Measurements from ENCODE around the gene ADAMTS8. TPM values are rescaled to one million over a fixed set of nuclear protein-coding genes. Genes with fewer than 3 reads are reported as not detected.

The ADAMTS8 gene
- total RNA-seq, 1 donor from 2014 or later = not detected

DNA sequence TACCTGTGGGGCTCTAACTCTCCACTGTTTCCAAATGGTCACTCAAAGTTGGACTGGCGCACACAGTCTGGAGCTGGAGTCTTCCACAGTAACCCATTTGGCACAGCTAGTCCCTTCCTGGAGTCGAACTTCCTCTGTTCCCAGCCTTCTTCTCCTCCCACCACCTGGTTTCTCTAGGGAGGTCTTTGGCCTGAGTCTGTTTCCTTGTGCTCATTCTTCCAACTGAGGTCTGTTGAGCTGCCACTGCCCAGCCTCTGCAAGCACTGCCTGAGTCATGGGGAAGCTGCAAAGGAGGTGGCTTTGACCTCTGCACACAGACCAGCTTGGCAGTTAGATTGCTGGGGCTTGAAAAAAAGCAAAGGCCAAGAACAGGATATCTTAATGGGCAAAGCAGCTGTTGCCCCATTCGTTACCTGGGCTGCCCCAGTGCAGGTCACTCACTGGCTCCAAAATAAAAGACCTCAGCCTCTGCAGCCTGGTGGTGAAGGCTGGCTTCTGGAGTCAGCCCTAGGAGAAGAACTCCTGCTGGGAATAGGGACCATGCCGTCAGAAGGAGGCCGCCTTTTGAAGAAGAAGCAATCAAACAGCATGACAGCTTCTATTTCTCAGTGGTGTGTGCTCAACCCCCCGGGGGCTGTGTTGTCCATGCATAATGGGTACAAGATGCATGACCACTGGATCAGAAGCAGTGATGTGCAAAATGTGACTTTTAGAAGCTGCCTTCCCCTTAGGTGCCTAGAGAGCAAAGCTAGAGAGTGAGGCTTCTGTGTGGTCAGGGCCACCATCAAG is 23.0 kb upstream of the ADAMTS8 start:
- Histone ChIP-seq H3K4me3 (ENCODE audit: low read depth, low read length) (no peak overlapping the region), H3K27me3 (ENCODE audit: control insufficient read depth, insufficient read depth, low read length) (peaks cover 6% of the 10 kb centered on the region), H3K36me3 (ENCODE audit: control insufficient read depth, insufficient read depth, low read length) (no peaks in the 10 kb centered on the region)
- TF ChIP-seq, protein P1, sequence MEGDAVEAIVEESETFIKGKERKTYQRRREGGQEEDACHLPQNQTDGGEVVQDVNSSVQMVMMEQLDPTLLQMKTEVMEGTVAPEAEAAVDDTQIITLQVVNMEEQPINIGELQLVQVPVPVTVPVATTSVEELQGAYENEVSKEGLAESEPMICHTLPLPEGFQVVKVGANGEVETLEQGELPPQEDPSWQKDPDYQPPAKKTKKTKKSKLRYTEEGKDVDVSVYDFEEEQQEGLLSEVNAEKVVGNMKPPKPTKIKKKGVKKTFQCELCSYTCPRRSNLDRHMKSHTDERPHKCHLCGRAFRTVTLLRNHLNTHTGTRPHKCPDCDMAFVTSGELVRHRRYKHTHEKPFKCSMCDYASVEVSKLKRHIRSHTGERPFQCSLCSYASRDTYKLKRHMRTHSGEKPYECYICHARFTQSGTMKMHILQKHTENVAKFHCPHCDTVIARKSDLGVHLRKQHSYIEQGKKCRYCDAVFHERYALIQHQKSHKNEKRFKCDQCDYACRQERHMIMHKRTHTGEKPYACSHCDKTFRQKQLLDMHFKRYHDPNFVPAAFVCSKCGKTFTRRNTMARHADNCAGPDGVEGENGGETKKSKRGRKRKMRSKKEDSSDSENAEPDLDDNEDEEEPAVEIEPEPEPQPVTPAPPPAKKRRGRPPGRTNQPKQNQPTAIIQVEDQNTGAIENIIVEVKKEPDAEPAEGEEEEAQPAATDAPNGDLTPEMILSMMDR (IDR thresholded peaks at IDR 0.05; ENCODE audit: insufficient read depth, low read length, poor library complexity, severe bottlenecking) = no peak
- DNase-seq (ENCODE audit: low read depth) = no peak

DNA sequence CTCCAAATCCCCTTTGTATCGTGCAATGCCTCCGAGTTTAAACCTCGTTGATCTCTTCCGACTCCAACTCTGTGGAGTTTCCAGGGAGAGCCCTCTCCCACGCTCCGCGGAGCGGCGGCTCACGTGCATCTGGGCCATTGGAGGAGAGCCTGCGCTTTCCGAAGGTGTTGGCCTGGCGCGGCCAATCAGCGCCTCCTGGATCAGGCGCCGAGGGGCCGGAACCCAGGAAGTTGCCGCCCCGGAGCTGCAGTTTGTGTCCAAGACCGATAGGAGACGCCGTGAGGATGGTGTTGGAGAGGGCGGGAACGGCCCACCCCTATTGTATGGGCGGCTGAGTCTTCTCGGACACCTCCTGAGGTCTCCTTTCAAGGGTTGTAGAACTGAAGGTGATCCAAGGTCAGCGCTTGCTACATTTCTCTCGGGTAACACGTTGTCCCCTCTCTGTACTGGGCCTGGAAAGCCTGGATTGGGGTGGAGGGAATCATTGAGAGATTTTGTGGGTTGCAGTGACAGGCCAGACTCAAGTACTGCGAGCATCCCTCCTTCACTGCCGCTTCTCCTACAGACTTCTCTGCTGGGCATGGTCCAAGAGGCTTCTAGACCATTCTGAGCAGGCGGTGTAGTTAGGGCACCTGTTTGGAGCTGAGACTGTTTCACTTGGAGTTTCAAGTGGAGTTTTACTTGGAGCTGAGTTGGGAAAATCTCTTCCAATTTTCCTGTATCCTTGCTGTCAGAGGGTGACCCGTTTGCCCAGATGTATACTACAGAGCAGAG is 21.8 kb upstream of the ADAMTS8 start:
- Histone ChIP-seq H3K27me3 (ENCODE audit: control insufficient read depth, insufficient read depth, low read length) (peaks cover 6% of the 10 kb centered on the region), H3K36me3 (ENCODE audit: control insufficient read depth, insufficient read depth, low read length) (no peaks in the 10 kb centered on the region), H3K4me3 (ENCODE audit: low read depth, low read length) (peak overlapping the region; percentile 60)
- TF ChIP-seq, protein P1 (IDR thresholded peaks at IDR 0.05; ENCODE audit: insufficient read depth, low read length, poor library complexity, severe bottlenecking) = peak; percentile 78
- no peak for DNase-seq (ENCODE audit: low read depth)

DNA sequence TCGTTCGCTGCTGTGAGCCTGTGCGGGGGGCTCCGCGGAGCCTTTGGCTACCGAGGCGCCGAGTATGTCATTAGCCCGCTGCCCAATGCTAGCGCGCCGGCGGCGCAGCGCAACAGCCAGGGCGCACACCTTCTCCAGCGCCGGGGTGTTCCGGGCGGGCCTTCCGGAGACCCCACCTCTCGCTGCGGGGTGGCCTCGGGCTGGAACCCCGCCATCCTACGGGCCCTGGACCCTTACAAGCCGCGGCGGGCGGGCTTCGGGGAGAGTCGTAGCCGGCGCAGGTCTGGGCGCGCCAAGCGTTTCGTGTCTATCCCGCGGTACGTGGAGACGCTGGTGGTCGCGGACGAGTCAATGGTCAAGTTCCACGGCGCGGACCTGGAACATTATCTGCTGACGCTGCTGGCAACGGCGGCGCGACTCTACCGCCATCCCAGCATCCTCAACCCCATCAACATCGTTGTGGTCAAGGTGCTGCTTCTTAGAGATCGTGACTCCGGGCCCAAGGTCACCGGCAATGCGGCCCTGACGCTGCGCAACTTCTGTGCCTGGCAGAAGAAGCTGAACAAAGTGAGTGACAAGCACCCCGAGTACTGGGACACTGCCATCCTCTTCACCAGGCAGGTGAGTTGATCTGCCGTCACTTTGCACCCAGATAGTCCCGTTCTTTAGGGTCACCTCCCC is 21.0 kb upstream of the ADAMTS8 start:
- peaks cover 6% of the 10 kb centered on the region for H3K27me3 ChIP-seq (ENCODE audit: control insufficient read depth, insufficient read depth, low read length)
- no peak for DNase-seq (ENCODE audit: low read depth)
- H3K36me3 ChIP-seq (ENCODE audit: control insufficient read depth, insufficient read depth, low read length) = no peaks in the 10 kb centered on the region
- H3K4me3 ChIP-seq (ENCODE audit: low read depth, low read length) = peak overlapping the region; percentile 60
- TF ChIP-seq, protein P1 (IDR thresholded peaks at IDR 0.05; ENCODE audit: insufficient read depth, low read length, poor library complexity, severe bottlenecking) = no peak

DNA sequence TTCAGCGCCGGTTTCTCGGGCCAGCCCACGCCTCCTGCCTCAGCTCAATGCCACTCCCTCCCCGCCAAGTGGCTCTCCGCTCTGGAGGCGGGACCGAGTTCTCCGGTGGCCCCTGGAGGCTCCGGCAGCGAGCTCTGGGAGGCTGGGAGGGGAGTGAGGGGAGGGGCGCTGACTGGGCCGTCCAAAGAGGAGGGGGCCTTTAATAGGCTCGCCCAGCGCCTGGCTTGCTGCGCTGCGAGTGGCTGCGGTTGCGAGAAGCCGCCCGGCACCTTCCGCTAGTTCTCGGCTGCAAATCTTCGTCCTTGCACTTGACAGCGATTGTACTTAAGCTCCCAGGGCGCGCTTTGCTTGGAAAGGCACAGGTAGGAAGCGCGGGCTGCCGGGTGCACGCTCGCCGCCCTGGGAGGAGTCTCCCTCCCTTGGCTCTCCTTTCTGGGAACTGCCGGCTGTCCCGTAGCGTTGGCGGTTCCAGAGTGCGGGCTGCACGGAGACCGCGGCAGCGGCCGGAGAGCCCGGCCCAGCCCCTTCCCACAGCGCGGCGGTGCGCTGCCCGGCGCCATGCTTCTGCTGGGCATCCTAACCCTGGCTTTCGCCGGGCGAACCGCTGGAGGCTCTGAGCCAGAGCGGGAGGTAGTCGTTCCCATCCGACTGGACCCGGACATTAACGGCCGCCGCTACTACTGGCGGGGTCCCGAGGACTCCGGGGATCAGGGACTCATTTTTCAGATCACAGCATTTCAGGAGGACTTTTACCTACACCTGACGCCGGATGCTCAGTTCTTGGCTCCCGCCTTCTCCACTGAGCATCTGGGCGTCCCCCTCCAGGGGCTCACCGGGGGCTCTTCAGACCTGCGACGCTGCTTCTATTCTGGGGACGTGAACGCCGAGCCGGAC is 20.3 kb upstream of the ADAMTS8 start, which contains the start of gene ADAMTS15:
Gene ADAMTS15 (plus strand): TSS at position 230 of the 894 bp plus-strand sequence. CDS start 329 bp downstream, at position 559.
- DNase-seq (ENCODE audit: low read depth) = no peak
- Histone ChIP-seq H3K4me3 (ENCODE audit: low read depth, low read length) (peak within 1 kb of the TSS; percentile 60), H3K27me3 (ENCODE audit: control insufficient read depth, insufficient read depth, low read length) (peaks cover 6% of the 10 kb centered on the region), H3K36me3 (ENCODE audit: control insufficient read depth, insufficient read depth, low read length) (no peaks in the 10 kb centered on the region)
- TF ChIP-seq, protein P1 (IDR thresholded peaks at IDR 0.05; ENCODE audit: insufficient read depth, low read length, poor library complexity, severe bottlenecking) = no peak

DNA sequence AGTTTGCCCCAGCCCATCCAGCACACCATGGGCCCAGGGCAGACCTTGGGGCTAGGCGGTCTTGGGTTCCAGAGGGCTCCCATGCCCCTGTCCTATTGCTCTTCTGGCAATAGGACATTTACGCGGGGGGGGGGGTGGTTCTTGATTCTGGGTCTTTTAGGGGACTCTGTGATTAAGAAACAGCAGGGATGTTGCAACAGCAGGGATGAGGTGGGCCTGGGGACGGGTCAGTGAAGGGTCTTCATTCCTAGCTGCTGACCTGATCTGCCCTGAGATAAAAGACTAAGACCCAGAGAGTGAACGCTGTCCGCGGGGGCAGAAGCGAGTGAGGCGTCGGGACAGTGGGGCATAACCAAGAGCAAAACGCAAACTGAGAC is 19.6 kb upstream of the ADAMTS8 start:
- TF ChIP-seq, protein P1 (IDR thresholded peaks at IDR 0.05; ENCODE audit: insufficient read depth, low read length, poor library complexity, severe bottlenecking) = no peak
- no peak for DNase-seq (ENCODE audit: low read depth)
- no peaks in the 10 kb centered on the region for H3K36me3 ChIP-seq (ENCODE audit: control insufficient read depth, insufficient read depth, low read length)
- peak overlapping the region; percentile 60 for H3K4me3 ChIP-seq (ENCODE audit: low read depth, low read length)
- peaks cover 6% of the 10 kb centered on the region for H3K27me3 ChIP-seq (ENCODE audit: control insufficient read depth, insufficient read depth, low read length)

Measured in kidney epithelial cell (primary cell).